CD14-positive monocyte (primary cell): ENCODE results near the gene FGGY. TPM values are rescaled to one million over a fixed set of nuclear protein-coding genes. Genes with fewer than 3 reads are reported as not detected.
A peak's percentile ranks its signal among the peaks of the same experiment; 100 is the strongest.

Experiments used
- DNase-seq, 3 donors: peaks; one replicate each; pipeline ENCODE4 v3.0.0-alpha.2; 2011 to 2022
- H2AFZ ChIP-seq: 2 replicates; pipeline ENCODE4 v1.6.0; 2012; ENCODE audit warnings: mild to moderate bottlenecking, low read depth, low read length, inconsistent platforms; ENCODE audit not compliant: insufficient read depth, poor library complexity, severe bottlenecking
- H3K27ac ChIP-seq, 2 donors: 1 replicate in 1 of 2; 2 replicates in 1 of 2; pipeline ENCODE4 v1.5.1; 2012 to 2013; ENCODE audit warnings: low read length in 2 of 2, control low read depth in 1 of 2, inconsistent platforms in 1 of 2, low read depth in 1 of 2, mild to moderate bottlenecking in 1 of 2
- H3K27me3 ChIP-seq, 2 donors: one replicate each; pipeline versions ENCODE4 v1.6.0 to v1.6.1; 2011 to 2013; ENCODE audit warnings: low read length in 2 of 2; ENCODE audit not compliant: control insufficient read depth in 2 of 2, insufficient read depth in 2 of 2
- H3K36me3 ChIP-seq, 2 donors: replicated peaks in 1 of 2; 1 replicate in 1 of 2; 2 replicates in 1 of 2; pipeline versions ENCODE4 v1.5.1 to v1.6.1; 2012 to 2013; ENCODE audit warnings: low read length in 2 of 2, control low read depth in 1 of 2, inconsistent platforms in 1 of 2, mild to moderate bottlenecking in 1 of 2; ENCODE audit not compliant: insufficient read depth in 2 of 2, control insufficient read depth in 1 of 2
- H3K4me1 ChIP-seq, 2 donors: 1 replicate in 1 of 2; 2 replicates in 1 of 2; pipeline versions ENCODE4 v1.5.1 to v1.6.1; 2012 to 2013; ENCODE audit warnings: low read length in 2 of 2, control low read depth in 1 of 2, inconsistent platforms in 1 of 2, mild to moderate bottlenecking in 1 of 2, moderate library complexity in 1 of 2; ENCODE audit not compliant: insufficient read depth in 2 of 2, control insufficient read depth in 1 of 2
- H3K4me2 ChIP-seq: replicated peaks from 2 replicates; pipeline ENCODE3; 2012; ENCODE audit warnings: low read length, moderate library complexity, mild to moderate bottlenecking; ENCODE audit not compliant: poor library complexity, severe bottlenecking; ENCODE audit errors: extremely low read depth
- H3K4me3 ChIP-seq, 3 experiments: fragments of 200-600 bp in 1 of 3; sonication (generic) in 1 of 3; replicated peaks in 1 of 3; 1 replicate in 2 of 3; 2 replicates in 1 of 3; pipeline ENCODE4 v1.5.1; 2011 to 2013; ENCODE audit warnings: low read length in 3 of 3, mild to moderate bottlenecking in 3 of 3, control low read depth in 2 of 3, low read depth in 2 of 3, inconsistent platforms in 1 of 3, moderate library complexity in 1 of 3
- H3K79me2 ChIP-seq: 2 replicates; pipeline ENCODE4 v1.6.0; 2012; ENCODE audit warnings: mild to moderate bottlenecking, control low read depth, inconsistent platforms, low read length, moderate library complexity; ENCODE audit not compliant: insufficient read depth
- H3K9ac ChIP-seq: 2 replicates; pipeline ENCODE4 v1.6.0; 2017; ENCODE audit warnings: low read length, mild to moderate bottlenecking; ENCODE audit not compliant: insufficient read depth, poor library complexity, severe bottlenecking
- H3K9me3 ChIP-seq, 2 donors: replicated peaks in 1 of 2; 1 replicate in 1 of 2; 2 replicates in 1 of 2; pipeline versions ENCODE4 v1.5.1 to v1.6.1; 2012 to 2013; ENCODE audit warnings: low read length in 2 of 2, control low read depth in 1 of 2; ENCODE audit not compliant: control insufficient read depth in 1 of 2, insufficient read depth in 1 of 2
- H4K20me1 ChIP-seq: 2 replicates; pipeline ENCODE4 v1.6.0; 2012; ENCODE audit warnings: mild to moderate bottlenecking, low read length, control low read depth, moderate library complexity; ENCODE audit not compliant: insufficient read depth
- H3K27ac Mint-ChIP-seq, 7 donors: one replicate each; pipeline ENCODE4 v1.8.0; 2020; ENCODE audit warnings: mild to moderate bottlenecking in 7 of 7, mixed read lengths in 7 of 7, moderate library complexity in 6 of 7, inconsistent platforms in 2 of 7
- H3K27me3 Mint-ChIP-seq, 3 donors: one replicate each; pipeline ENCODE4 v1.8.0; 2021 to 2022; ENCODE audit warnings: low read depth in 3 of 3, mild to moderate bottlenecking in 3 of 3, mixed read lengths in 3 of 3, moderate library complexity in 3 of 3, inconsistent platforms in 1 of 3
- H3K36me3 Mint-ChIP-seq, 2 donors: one replicate each; pipeline ENCODE4 v1.8.0; 2020; ENCODE audit warnings: mixed read lengths in 2 of 2, inconsistent platforms in 1 of 2, mild to moderate bottlenecking in 1 of 2
- H3K4me1 Mint-ChIP-seq: one replicate; pipeline ENCODE4 v1.8.0; 2020; ENCODE audit warnings: mild to moderate bottlenecking, mixed read lengths
- H3K4me3 Mint-ChIP-seq, 2 donors: one replicate each; pipeline ENCODE4 v1.8.0; 2020; ENCODE audit warnings: mild to moderate bottlenecking in 2 of 2, mixed read lengths in 2 of 2, moderate library complexity in 1 of 2
- H3K9me3 Mint-ChIP-seq, 7 donors: one replicate each; pipeline ENCODE4 v1.8.0; 2020 to 2022; ENCODE audit warnings: mixed read lengths in 7 of 7, mild to moderate bottlenecking in 6 of 7, moderate library complexity in 6 of 7, inconsistent platforms in 2 of 7
- WGBS: methylation state at CpG from one replicate; pipeline ENCODE4 v1.1.5; 2013; ENCODE audit warnings: missing lambda C conversion rate; ENCODE audit not compliant: insufficient coverage; 5-methylcytosine and 5-hydroxymethylcytosine counted together
- intact Hi-C, 2 donors: fragments of 100-400 bp; cut with micrococcal nuclease; formaldehyde crosslinking; loops; one replicate each; pipeline versions ENCODE4 v1.15.0 to v1.15.1; 2023
- polyA plus RNA-seq, 3 donors: library from polyadenylated mRNA; depleted of rRNA in 1 of 3; unstranded in 2 of 3; stranded (reverse) in 1 of 3; fragments of 300-500 nt in 2 of 3; fragments of >200 nt in 1 of 3; fragmentation: Illumina TruSeq in 2 of 3; gene quantifications; 1 replicate in 2 of 3; 2 replicates in 1 of 3; pipeline ENCODE4 v1.2.3, GENCODE V29; 2012 to 2021
- TF ChIP-seq, protein P1 (sequence below): fragments of 200-600 bp; IDR thresholded peaks from one replicate; pipeline ENCODE4 v1.8.0; 2022; ENCODE audit warnings: antibody characterized with exemption, mild to moderate bottlenecking

Gene FGGY
- polyA plus RNA-seq, 3 donors, result 2.3 to 4.3 (median 2.9) TPM

DNA sequence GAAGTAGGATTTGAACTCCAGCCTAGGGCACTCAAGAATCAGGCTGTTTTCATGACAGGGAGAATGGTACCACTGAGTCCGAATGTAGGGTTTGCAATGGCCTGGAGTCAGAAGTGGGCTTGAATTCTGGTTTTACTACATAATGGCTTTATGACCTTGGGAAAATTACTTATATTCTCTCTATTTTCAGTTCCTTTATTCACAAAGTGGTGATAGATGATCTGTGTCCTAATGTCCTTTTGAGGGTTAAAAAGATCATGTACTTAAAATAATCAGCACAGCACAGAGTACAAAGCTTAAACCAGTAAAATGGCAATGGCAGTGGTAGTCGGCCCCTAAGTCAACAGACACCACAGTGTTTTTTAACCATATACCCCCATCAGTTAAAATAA, 454.1 kb downstream of the FGGY start:
- Mint-ChIP-seq H3K9me3 (no peaks in the 10 kb centered on the region), H3K4me3 (no peak overlapping the region), H3K36me3 (no peaks in the 10 kb centered on the region), H3K4me1 (peaks cover 7% of the 10 kb centered on the region), H3K27me3 (peaks cover 0 to 1% (median 0%) of the 10 kb centered on the region in 3 donors), H3K27ac (peak overlapping the region in 1 of 7 donors; percentile 7)
- H3K9me3 ChIP-seq, result no peaks in the 10 kb centered on the region
- no peak overlapping the region for H3K9ac ChIP-seq
- no peak overlapping the region for H2AFZ ChIP-seq
- H3K27me3 ChIP-seq, result no peaks in the 10 kb centered on the region
- no peak overlapping the region for H3K27ac ChIP-seq
- TF ChIP-seq, protein P1, sequence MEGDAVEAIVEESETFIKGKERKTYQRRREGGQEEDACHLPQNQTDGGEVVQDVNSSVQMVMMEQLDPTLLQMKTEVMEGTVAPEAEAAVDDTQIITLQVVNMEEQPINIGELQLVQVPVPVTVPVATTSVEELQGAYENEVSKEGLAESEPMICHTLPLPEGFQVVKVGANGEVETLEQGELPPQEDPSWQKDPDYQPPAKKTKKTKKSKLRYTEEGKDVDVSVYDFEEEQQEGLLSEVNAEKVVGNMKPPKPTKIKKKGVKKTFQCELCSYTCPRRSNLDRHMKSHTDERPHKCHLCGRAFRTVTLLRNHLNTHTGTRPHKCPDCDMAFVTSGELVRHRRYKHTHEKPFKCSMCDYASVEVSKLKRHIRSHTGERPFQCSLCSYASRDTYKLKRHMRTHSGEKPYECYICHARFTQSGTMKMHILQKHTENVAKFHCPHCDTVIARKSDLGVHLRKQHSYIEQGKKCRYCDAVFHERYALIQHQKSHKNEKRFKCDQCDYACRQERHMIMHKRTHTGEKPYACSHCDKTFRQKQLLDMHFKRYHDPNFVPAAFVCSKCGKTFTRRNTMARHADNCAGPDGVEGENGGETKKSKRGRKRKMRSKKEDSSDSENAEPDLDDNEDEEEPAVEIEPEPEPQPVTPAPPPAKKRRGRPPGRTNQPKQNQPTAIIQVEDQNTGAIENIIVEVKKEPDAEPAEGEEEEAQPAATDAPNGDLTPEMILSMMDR, result no peak
- intact Hi-C loops, result loop anchor here in 1 of 2 donors (10.0 kb wide), 2 partner anchors 1006 to 1236 kb away; no protein-coding TSS in a partner anchor
- H3K4me2 ChIP-seq, result no peak overlapping the region
- no peaks in the 10 kb centered on the region for H4K20me1 ChIP-seq
- DNase-seq, result no peak
- no CpG with 5 or more reads among the region's 2 CpGs for WGBS
- no peaks in the 10 kb centered on the region for H3K36me3 ChIP-seq
- no peaks in the 10 kb centered on the region for H3K79me2 ChIP-seq
- peaks cover 7 to 8% of the 10 kb centered on the region in 2 donors for H3K4me1 ChIP-seq
- H3K4me3 ChIP-seq, result no peak overlapping the region

DNA sequence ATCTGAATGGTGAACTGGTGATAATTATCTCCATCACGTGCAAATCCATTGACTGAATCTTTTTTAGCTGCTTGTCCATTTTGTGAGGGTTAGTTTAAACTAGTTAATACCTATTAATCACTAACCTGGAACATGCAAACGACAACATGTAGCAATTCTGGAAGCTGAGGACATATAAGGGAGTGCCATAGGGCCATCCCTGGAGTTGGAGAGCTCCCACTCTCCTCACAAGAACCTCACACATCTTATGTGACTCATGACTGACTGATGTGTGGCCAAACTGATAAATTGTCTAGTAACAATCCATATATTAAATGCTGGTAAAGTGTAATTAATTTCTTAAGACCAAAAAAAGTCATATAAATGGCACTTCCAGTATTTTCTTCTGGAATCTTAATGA, 454.9 kb downstream of the FGGY start:
- H3K4me1 Mint-ChIP-seq, result peaks cover 7% of the 10 kb centered on the region
- Histone ChIP-seq H3K36me3 (no peaks in the 10 kb centered on the region), H3K4me1 (peaks cover 7 to 8% of the 10 kb centered on the region in 2 donors), H3K79me2 (no peaks in the 10 kb centered on the region), H2AFZ (no peak overlapping the region), H3K4me3 (no peak overlapping the region), H3K4me2 (no peak overlapping the region), H3K27me3 (no peaks in the 10 kb centered on the region), H4K20me1 (no peaks in the 10 kb centered on the region), H3K9me3 (no peaks in the 10 kb centered on the region), H3K27ac (no peak overlapping the region), H3K9ac (no peak overlapping the region)
- no CpG with 5 or more reads among the region's 2 CpGs for WGBS
- no peak for DNase-seq
- H3K9me3 Mint-ChIP-seq, result no peaks in the 10 kb centered on the region
- H3K4me3 Mint-ChIP-seq, result no peak overlapping the region
- TF ChIP-seq, protein P1, result no peak
- no peaks in the 10 kb centered on the region for H3K36me3 Mint-ChIP-seq
- H3K27me3 Mint-ChIP-seq, result peaks cover 0 to 1% (median 0%) of the 10 kb centered on the region in 3 donors
- intact Hi-C loops, result loop anchor here in 1 of 2 donors (10.0 kb wide), 2 partner anchors 1007 to 1237 kb away; no protein-coding TSS in a partner anchor
- H3K27ac Mint-ChIP-seq, result no peak overlapping the region
